ENCODE results near the gene GFOD1.
"Not testable (repeated sequence)": the region's sequence is repeated elsewhere in the genome, so short reads cannot be mapped to it uniquely, and the experiment has no call there.

Gene GFOD1

DNA sequence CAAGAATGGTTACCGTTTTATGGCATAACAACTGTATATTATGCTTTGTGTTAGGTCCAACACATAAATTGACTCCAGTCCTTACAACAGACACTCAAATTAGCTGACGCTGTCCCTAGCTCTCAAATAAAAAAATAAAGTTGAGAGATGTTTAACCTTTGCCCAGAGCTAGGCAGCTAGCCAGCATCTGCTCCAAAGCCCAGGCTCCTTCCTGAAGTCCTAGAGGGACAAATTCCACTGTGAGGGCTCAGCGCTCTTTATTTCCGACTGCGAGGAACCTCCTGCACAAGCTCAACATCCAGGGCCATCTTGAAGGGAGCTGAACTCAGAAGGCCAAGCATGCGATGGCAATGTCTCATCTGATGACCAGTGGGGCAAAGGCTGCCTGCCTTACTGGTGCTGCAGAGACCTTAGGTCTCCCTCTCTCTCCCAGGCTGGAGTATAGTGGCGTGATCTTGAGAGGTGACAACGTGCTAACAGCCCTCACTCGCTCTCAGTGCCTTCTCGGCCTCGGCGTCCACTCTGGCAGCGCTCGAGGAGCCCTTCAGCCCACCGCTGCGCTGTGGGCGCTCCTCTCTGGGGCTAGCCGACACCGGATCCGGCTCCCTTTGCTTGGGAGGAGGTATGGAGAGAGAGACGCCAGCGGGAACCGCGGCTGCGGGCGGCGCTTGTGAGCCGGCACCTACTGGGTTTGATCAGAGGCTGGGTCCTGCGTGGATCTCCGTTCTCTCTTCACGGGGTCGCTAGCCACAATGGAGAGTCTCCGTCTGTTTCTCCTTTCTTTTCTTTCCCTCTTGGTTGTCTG is 24.7 kb upstream of the GFOD1 start:
- no peak for DNase-seq (ENCODE audit: low spot score)

DNA sequence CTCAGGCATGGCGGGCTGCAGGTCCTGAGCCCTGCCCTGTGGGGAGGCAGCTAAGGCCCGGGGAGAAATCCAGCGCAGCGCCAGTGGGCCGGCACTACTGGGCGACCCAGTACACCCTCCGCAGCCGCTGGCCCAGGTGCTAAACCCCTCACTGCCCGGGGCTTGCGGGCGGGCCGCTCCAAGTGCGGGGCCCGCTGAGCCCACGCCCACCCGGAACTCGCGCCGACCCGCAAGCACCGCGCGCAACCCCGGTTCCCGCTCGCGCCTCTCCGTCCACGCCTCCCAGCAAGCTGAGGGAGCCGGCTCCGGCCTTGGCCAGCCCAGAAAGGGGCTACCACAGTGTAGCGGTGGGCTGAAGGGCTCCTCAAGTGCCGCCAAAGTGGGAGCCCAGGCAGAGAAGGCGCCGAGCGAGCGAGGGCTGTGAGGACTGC is 23.8 kb upstream of the GFOD1 start:
- DNase-seq (ENCODE audit: low spot score) = not testable (repeated sequence)

DNA sequence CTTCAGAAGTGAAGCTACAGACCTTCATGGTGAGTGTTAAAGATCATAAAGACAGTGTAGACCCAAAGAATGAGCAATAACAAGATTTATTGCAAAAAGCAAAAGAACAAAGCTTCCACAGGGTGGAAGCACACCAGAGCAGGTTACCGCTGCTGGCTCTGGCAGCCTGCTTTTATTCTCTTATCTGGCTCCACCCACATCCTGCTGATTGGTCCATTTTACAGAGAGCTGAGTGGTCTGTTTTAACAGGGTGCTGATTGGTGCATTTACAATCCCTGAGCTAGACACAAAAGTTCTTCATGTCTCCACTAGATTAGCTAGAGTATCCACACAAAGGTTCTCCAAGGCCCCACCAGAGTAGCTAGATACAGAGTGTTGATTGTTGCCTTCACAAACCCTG is 23.0 kb upstream of the GFOD1 start:
- not testable (repeated sequence) for DNase-seq (ENCODE audit: low spot score)

DNA sequence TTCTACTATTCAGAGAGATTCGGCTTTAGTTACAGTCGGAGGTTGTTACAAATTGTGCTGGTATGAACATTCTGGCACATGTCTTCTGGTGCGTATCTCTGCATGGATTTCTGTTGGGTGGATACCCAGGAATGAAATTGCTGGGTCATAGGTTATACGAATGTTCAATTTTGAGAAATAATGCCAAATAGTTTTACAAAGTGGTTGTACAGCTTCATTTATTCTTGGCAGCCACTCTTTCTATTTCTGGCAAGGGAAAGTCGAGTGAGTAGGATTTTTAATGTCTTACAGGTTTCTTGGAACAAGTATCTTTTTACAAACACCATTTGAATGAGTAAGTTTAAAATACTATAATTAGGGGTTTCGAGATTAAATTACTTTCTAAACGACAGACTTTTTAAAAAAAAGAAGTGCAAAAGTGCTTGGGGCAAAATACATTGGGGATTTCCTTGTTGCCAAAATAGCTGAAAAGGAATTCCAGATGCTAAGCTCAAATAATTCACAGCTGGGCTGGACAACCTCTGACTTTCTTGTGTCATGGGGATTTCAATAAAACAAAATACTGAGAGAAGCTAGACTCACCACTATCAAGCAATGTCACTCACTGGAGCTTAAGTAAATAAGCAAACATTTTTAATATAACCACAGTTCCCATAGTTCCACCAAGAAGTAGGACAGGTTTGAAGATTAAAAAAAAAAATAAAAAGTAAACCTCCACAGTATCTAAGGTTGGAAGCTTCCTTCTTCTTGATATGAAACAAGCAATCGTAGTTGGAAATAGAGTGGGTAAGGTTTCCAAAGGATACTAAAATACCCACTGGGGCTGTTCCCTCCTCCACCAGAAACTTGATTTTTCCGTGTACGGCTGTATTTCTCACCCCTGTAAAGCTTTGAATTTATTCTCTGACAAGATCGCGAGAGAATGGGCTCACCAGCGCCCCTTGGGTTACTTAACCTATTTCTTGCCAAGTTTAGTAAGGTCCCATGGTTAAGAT is 21.6 kb upstream of the GFOD1 start:
- peak; percentile 65 for DNase-seq (ENCODE audit: low spot score)

DNA sequence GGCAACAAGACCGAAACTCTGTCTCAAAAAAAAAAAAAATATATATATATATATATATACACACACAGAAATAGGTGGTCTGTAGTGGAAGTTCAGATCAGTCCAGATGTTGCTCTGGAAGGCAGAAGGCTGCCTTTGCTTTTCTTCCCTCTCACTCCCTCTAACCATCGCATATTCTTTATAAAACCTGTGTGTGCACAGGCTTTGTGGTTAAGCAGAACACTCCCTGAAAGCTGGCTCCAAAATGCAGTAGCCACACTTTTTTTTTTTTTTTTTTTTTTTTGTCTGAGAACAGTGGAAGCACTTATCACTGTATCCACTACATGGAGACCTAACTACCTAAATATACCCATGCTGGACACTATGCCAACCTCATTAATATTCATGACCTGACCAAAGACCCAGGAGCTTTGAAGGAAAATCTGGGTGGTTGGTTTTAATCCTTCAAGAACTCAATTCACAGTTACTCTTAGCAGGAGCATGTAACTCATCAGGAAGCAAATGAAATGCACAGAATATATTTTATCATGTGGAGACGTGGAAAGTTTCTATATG is 20.0 kb upstream of the GFOD1 start:
- DNase-seq (ENCODE audit: low spot score) = no peak

DNA sequence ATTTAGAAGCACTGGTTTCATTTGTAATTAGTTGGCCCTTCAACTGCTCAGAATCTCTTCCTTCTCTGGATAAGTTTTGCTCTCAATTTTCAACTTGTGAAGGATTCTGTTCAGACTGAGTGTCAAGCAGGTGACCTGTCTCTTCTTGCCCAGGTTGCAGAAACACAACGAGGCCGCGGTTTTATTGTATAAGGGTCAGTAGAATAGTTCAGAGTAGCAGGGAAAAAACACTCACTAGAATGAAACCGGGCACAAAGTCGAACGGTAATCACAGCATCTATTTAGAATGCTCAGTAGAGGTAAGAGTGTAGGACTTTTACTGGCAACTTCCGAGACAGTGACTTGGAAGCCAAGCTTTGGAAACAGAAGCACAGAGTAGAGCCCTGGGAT is 17.9 kb upstream of the GFOD1 start:
- no peak for DNase-seq (ENCODE audit: low spot score)

DNA sequence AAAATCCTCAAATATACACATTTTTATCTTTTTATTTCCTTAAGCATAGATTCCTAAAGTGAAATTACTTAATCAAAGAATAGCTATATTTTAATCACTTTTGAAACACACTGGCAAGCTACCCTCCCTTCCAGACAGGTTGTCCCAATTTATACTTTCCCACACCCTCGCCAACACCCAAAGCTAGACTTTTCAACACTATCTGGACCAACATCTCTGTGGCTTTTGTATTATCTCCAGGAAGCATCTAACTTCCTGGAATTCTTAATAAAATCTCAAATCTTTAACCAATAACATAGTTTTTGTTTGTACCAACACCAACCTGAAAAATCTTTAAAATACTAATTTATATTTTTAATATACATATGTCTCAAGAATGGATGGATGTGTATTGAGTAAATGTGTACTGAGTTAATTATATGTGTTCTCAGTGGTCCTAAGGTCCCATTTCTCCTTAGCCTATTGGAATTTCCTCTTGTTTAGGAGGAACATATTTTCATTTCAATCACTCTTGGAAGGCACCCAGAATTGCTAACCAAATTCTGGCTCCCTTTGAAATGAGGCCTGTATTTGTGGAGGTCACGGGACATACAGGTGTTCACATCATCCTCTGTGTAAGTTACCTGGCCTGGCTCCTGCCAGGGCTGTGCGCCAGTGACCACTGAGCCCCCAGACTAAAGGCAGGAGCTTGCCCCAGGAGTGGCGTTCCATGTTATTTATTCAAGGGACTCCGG is 17.4 kb upstream of the GFOD1 start:
- no peak for DNase-seq (ENCODE audit: low spot score)

DNA sequence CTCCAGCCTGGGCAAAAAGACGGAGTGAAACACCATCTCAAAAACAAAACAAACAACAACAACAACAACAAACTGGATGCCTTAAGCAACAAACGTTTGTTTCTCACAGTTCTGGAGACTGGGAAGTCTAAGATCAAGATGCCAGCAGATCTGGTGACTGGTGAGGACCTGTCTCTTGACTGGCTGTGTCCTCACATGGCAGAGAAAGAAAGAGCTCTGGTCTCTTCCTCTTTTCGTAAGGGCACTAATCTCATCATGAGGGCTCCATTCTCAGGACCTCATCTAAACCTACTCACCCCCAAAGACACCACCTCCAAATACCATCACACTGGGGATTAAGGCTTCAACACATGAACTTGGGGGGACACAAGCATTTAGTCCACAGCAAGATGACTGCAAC is 13.5 kb upstream of the GFOD1 start:
- DNase-seq (ENCODE audit: low spot score) = no peak

DNA sequence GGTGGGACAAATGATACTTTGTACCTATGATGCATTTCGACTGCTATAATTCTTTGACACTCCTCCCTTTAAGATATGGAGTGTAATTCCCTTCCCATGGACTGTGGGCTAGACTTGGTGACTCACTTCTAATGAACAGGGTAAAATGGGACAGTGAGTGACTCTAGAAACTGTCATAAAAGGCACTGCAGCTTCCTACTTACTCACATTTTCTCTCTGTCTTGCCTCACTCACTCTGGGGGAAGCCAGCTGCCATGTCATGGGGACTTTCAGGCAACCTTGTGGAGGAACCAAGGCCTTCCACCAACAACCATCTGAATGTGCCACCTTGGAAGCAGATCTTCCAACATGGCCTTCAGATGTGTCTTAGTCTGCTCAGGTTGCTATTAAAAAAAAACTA is 12.9 kb upstream of the GFOD1 start:
- no peak for DNase-seq (ENCODE audit: low spot score)

DNA sequence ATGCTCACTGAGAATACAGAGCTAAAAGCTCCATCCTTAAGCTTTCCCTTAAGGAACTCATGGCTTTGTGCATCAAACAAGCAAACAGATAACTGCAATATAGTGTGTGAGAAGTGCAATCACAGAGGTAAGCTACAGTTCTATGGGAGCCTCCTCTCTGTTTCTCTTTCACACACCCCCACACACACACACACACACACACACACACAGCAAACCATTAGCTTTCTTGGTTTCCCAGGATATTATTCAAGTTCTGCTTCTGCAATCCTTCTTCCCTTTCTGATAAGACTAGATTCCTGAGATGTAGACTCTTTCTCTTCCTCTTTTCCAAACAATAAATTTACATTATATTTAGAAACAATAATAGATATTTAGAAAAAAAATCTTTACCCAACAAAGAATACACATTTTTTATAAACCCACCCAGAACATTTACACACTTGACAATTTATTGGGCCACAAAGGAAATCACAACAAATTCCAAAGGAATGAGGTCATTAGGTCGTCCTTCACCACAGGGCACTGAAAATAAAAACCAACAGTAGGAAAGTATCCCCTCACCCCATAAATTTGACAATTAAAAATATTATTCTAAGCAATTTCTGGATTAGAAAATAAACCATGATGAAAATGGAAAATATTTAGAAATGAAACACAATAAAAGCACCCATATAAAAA is 9.3 kb upstream of the GFOD1 start:
- DNase-seq (ENCODE audit: low spot score) = no peak

DNA sequence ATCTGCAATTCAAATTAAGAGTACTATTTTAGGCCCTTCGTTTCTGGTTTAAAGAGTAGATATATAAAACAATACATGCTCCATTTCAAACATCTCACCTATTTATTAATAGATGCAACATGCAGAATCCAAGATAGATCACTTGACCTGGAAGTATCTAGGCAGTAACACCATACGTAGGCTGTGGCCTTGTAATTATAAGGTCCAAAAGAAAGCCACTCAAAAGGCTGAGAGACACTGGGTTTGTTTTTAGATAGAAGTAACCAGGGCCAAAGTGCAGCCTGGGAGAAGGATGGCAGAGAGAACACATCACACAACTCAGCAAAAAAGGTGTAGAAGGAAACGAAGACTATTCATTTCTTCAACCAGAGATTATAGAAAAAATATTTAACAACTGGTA is 8.4 kb upstream of the GFOD1 start:
- no peak for DNase-seq (ENCODE audit: low spot score)

DNA sequence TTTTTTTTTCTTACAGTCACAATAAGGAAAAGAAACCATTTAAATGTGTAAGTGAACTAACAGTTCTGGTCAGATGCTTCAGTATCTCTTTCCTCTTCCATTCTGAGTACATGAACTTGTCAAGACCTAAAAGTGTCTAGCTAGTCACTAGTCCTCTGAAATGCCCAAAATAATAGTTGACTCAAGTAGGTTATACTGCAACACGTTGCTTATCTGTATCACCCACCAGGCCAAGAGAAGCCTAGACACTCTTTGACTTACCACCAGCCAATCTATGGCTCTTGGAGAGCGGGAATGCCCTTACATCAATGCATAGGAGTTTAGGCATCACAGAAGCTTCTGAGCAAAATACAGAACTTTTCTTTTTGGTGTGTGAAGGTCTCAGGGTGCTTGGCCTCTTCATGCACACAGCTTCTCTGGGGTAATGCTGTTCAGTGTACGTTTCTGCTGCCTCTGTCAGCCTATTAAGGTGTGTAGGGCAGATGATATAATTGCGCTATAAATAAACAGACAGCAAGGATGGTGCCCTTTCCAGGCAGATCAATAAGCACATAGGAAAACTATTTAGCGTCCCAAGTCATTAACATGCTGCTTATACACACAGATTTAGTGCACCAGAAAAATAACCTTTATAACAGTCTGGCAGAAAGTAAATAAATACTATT is 7.8 kb upstream of the GFOD1 start:
- DNase-seq (ENCODE audit: low spot score) = no peak

DNA sequence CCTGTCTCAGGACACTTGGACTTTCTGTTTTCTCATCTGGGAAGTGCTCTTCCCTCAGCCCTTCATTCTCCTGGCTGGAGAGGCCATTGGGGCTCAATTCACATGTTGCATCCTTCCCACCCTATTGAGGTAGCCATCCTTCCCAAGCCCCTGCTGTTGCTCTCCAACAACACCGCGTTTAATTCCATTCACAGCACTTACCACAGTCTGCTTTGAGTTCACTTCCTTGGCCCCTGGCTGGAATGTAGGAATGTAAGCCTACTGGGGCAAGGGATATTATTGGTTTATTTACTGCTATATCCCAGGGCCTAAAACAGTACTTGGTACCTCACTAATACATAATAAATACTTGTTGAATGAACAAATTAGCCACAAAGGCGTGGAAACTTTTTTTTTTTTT is 6.7 kb upstream of the GFOD1 start:
- no peak for DNase-seq (ENCODE audit: low spot score)

DNA sequence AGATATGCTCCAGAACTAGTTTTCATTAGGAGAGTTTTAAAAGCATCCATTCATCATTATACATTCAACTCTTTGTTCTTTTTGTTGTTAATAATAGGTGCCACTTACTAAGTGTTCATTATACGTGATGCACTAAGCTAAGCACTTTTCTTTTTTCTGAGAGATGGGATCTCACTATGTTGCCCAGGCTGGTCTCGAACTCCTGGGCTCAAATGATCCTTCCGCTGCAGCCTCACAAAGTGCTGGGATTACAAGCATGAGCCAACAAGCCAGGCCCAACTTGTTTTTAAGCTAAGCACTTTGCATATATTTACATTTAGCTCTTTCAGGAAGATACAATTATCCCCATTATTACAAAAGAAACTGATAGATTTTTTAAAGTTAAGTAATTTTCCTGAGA is 5.7 kb upstream of the GFOD1 start:
- DNase-seq (ENCODE audit: low spot score) = no peak

DNA sequence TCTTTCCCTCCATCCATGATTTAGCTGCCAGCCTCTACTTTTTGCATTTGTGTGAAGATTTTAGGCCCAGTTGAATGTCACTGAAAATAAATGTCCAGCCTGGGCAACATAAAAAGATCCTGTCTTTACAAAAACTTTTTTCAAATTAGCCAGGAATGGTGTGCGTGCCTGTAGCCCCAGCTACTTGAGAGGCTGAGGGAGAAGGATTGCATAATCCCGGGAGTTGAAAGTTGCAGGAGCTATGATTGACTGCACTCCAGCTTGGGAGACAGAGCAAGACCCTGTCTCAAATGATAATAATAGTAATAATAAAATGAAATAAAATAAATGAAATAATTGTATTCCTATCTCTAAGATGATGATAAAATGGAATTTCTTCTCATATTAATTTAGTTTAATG is 5.0 kb upstream of the GFOD1 start:
- DNase-seq (ENCODE audit: low spot score) = no peak

DNA sequence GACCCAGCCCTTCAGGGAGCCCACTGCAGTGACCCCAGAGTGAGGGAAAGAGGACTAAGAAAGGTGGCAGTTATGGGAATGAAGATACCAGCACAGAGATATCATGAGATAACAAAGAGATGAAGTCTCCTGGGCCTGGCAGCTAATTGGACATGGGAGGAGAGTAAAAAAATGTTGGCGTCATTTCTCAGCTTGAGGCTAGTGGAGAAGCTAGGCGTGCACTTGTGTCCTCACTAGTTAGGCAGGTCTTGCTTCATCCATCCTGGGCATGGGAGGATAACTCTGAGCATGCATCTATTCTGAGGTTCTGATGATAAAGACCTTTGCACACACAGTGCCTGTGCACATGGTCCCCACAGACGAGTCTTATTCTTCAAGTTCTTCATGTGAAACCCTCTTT is 4.1 kb upstream of the GFOD1 start:
- no peak for DNase-seq (ENCODE audit: low spot score)

DNA sequence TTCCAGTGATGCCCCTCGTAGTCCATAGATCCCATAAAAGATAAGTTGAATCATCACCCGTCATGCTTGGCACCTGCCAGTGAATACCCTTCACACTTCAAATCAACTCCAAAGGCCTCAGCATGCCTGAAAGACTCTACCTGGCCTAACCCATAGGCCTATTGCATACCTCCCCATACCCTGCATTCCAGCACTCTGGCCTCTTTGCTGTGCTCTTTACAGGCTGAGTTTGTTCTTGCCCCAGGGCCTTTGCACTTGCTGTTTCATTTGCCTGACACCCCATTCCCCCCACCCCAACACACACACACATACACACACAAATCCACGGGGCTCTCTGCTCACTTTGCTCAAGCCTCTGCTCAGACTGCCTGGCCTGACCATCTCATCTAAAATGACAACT is 3.0 kb upstream of the GFOD1 start:
- no peak for DNase-seq (ENCODE audit: low spot score)

DNA sequence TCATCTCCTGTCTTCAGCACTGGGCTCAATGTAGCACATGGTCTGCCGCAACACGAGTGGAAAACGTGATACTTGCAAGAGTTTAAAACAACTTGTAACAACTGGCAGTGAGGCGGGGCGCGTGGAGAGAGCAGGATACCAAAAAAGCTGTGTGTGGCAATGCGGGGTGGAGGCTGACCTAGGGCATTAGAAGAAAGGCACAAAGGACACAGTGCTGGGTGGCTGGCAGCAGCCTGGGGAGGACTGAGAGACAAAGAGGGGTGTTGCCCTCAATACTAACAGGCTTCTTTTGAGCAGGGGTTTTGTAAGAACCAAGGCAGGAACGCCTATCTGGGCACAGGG is 1.5 kb upstream of the GFOD1 start:
- no peak for DNase-seq (ENCODE audit: low spot score)

DNA sequence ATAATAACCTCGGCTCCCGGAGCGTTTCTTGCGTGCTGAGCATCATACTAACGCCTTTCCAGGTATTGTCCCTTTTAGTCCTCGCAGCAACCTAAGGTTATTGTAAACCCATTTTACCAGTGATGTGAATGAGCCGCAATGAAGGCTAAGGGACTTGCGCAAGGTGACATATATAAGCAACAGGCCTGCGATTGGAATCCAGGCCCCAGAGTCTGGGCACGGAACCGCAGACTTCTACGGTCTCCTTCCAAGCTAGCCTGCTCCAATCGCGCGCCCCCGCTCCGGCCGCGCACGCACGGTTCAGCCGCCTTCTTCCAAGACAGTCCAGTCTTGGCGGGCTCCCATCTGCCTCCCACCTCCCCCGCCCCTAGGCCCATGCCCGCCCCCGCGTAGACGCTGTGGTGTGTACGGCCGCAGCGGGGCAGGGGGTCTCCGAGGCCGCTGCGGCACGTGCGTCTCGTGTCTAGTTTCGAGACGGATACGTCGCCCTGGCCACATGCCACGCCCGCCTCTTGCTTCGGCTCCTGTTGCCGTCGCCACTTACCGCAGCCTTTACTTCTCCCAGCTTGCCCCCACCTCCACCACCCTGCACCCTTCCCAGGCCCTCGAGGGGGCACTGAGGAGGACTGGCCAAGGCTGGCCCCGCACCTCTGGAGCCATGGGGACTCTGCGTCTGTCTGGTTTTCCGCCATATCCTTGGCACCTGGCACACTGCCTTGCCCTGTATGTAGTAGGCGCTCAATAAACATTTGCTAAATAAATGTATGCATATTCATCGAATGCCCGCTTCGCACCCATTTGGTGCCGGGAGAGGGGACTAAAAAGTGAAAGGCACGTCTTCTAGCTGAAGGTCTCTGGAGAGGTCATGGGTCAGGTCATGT is 855 bp upstream of the GFOD1 start:
- DNase-seq (ENCODE audit: low spot score) = peak; percentile 48

DNA sequence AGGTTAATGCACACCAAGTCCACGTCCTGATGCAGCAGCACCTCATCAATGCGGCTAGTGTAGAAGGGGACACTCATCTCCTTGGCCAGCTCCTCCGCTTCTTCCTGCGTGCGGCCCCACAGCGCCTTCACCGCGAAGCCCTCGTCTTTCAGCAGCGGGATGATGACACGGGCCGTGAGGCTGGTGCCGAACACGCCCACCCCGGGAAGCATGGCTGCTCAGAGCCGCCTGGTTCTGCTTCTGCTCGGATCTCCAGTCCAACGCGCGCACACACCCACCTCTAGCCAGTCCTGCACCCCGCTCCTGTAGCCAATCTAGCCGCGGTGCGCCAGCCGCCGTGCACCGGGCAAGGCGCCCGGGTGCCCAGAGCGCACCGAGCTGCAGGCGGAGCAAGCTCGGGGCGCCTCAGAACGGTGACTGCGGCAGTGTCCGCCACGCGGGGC is 700 bp downstream of the GFOD1 start:
- peak; percentile 81 for DNase-seq (ENCODE audit: low spot score)

All from GM03348 (cell line).